HepG2 (cell line): ENCODE measurements around the gene FGGY.

Experiments used
- CCAR2 ChIP-seq: fragments of 200-400 bp; formaldehyde crosslinking; optimal IDR thresholded peaks from 2 replicates; pipeline ENCODE3; 2018; ENCODE audit warnings: low read depth, mild to moderate bottlenecking, low read length, moderate library complexity
- GLMP ChIP-seq: sonication (generic); formaldehyde crosslinking; IDR thresholded peaks from 2 replicates; pipeline ENCODE4 v1.9.0; 2021; ENCODE audit warnings: missing genetic modification reagents, mild to moderate bottlenecking, borderline replicate concordance
- MTF1 ChIP-seq: sonication (generic); formaldehyde crosslinking; IDR thresholded peaks from 2 replicates; pipeline ENCODE4 v1.5.0; 2020; ENCODE audit warnings: missing genetic modification reagents
- SETDB1 ChIP-seq: sonication (generic); formaldehyde crosslinking; IDR thresholded peaks from 2 replicates; pipeline ENCODE4 v1.5.1; 2020; ENCODE audit warnings: missing genetic modification reagents, mild to moderate bottlenecking, borderline replicate concordance
- TBL1XR1 ChIP-seq: fragments of 150-350 bp; IDR thresholded peaks from 2 replicates; pipeline ENCODE4 v1.6.1; 2014; ENCODE audit warnings: borderline replicate concordance, low read length; ENCODE audit not compliant: partially characterized antibody

- TF ChIP-seq GLMP = no peak
- no peak for TF ChIP-seq SETDB1 (CRISPR knock-in tag)
- no peak for TF ChIP-seq CCAR2
- no peak for TF ChIP-seq TBL1XR1
- no peak for TF ChIP-seq MTF1 (CRISPR knock-in tag)
These were observed 71.2 kb downstream of the FGGY start for GRCh38 chr1:59368008-59368670.
